HG02798 (cell line): ENCODE data around the gene CFAP54.
A peak's percentile ranks its signal among the peaks of the same experiment; 100 is the strongest.
"Not testable (repeated sequence)": the region's sequence is repeated elsewhere in the genome, so short reads cannot be mapped to it uniquely, and the experiment has no call there.

Experiments
- ATAC-seq: cut with Tn5 transposase; IDR thresholded peaks from one replicate; pipeline ENCODE4 v1.9.1; 2021; ENCODE audit warnings: mild to moderate bottlenecking; ENCODE audit not compliant: unreplicated experiment, poor library complexity

The CFAP54 gene

GRCh38 chr12:96471368-96472050, 17.9 kb upstream of the CFAP54 start:
- ATAC-seq: no peak

- ATAC-seq: no peak
These were observed 17.0 kb upstream of the CFAP54 start for GRCh38 chr12:96472384-96472783.

GRCh38 chr12:96473394-96474093, 15.8 kb upstream of the CFAP54 start:
- no peak for ATAC-seq

GRCh38 chr12:96474206-96474605, 15.2 kb upstream of the CFAP54 start:
- ATAC-seq: no peak

- no peak for ATAC-seq
These were observed 11.4 kb upstream of the CFAP54 start for GRCh38 chr12:96478011-96478410.

GRCh38 chr12:96482086-96482485, 7.3 kb upstream of the CFAP54 start:
- no peak for ATAC-seq

- ATAC-seq: no peak
These were observed 6.3 kb upstream of the CFAP54 start for GRCh38 chr12:96483116-96483515.

- no peak for ATAC-seq
These were observed 2.4 kb upstream of the CFAP54 start for GRCh38 chr12:96486751-96487613.

GRCh38 chr12:96487634-96488033, 1.7 kb upstream of the CFAP54 start:
- ATAC-seq: no peak

- ATAC-seq: no peak
These were observed 3.7 kb downstream of the CFAP54 start for GRCh38 chr12:96493106-96493505.

- ATAC-seq: not testable (repeated sequence)
These were observed 4.8 kb downstream of the CFAP54 start for GRCh38 chr12:96494154-96494553.

- ATAC-seq: no peak
These were observed 5.8 kb downstream of the CFAP54 start for GRCh38 chr12:96495155-96495554.

- ATAC-seq: no peak
These were observed 6.6 kb downstream of the CFAP54 start for GRCh38 chr12:96495841-96496545.

GRCh38 chr12:96496944-96497343, 7.6 kb downstream of the CFAP54 start:
- no peak for ATAC-seq

GRCh38 chr12:96497855-96498254, 8.5 kb downstream of the CFAP54 start:
- ATAC-seq: no peak

- no peak for ATAC-seq
These were observed 11.3 kb downstream of the CFAP54 start for GRCh38 chr12:96500693-96501092.

- ATAC-seq: peak; percentile 71
These were observed 11.9 kb downstream of the CFAP54 start for GRCh38 chr12:96501133-96501761.

- ATAC-seq: no peak
These were observed 12.5 kb downstream of the CFAP54 start for GRCh38 chr12:96501908-96502307.

- ATAC-seq: peak; percentile 81
These were observed 13.1 kb downstream of the CFAP54 start for GRCh38 chr12:96502477-96502876.

- no peak for ATAC-seq
These were observed 13.7 kb downstream of the CFAP54 start for GRCh38 chr12:96502949-96503532.
